Thyroid gland (tissue), 4 donors: ENCODE data around the gene TSC22D4. TPM values are rescaled to one million over a fixed set of nuclear protein-coding genes. Genes with fewer than 3 reads are reported as not detected.

Experiments
- DNase-seq, 2 donors: peaks; one replicate each; pipeline ENCODE4 v3.0.0-alpha.2; 2019
- H3K27ac ChIP-seq, 3 donors: fragments of 200-600 bp; sonication (generic); 1 replicate in 2 of 3; 2 replicates in 1 of 3; pipeline ENCODE4 v1.5.1; 2016 to 2019; ENCODE audit warnings: mild to moderate bottlenecking in 1 of 3, moderate library complexity in 1 of 3
- H3K27me3 ChIP-seq: fragments of 200-600 bp; sonication (generic); one replicate; pipeline ENCODE4 v1.5.1; 2019
- H3K36me3 ChIP-seq, 2 donors: fragments of 200-600 bp; sonication (generic); one replicate each; pipeline ENCODE4 v1.5.1; 2016 to 2019
- H3K4me1 ChIP-seq, 2 donors: fragments of 200-600 bp; sonication (generic); one replicate each; pipeline ENCODE4 v1.5.1; 2017 to 2019
- H3K4me3 ChIP-seq, 3 donors: fragments of 200-600 bp; sonication (generic); replicated peaks in 1 of 3; 1 replicate in 2 of 3; 2 replicates in 1 of 3; pipeline ENCODE4 v1.5.1; 2016; ENCODE audit warnings: mild to moderate bottlenecking in 1 of 3
- H3K9me3 ChIP-seq: fragments of 200-600 bp; sonication (generic); one replicate; pipeline ENCODE4 v1.5.1; 2017
- CTCF ChIP-seq, 6 experiments: fragments of 200-600 bp in 3 of 6; fragments of 450-650 bp in 3 of 6; sonication (generic) in 3 of 6; IDR thresholded peaks; one replicate each; pipeline ENCODE4 v1.5.1; 2016 to 2019; ENCODE audit warnings: antibody characterized with exemption in 6 of 6, mild to moderate bottlenecking in 2 of 6, inconsistent platforms in 1 of 6, moderate library complexity in 1 of 6
- POLR2A ChIP-seq, 2 donors: fragments of 450-650 bp; IDR thresholded peaks; one replicate each; pipeline ENCODE4 v1.6.1; 2017; ENCODE audit warnings: antibody characterized with exemption in 2 of 2, mild to moderate bottlenecking in 2 of 2, moderate library complexity in 1 of 2
- WGBS, 2 donors: methylation state at CpG; one replicate each; pipeline ENCODE4 v1.1.5; 2017; 5-methylcytosine and 5-hydroxymethylcytosine counted together
- intact Hi-C: fragments of 100-400 bp; cut with DNase I; formaldehyde crosslinking; loops from one replicate; pipeline ENCODE4 v1.15.1; 2023
- total RNA-seq, 4 donors: library from RNA; depleted of rRNA; stranded (reverse); fragments of >200 nt; gene quantifications; one replicate each; pipeline ENCODE4 v1.2.3, GENCODE V29; 2016

The TSC22D4 gene
- total RNA-seq, 4 donors from 2014 or later: 22.7 to 37.8 (median 27.9) TPM

- WGBS, 2 donors: 27 to 40% methylated on average over 21 to 34 of the region's 45 CpGs
- Histone ChIP-seq H3K4me1 (peaks cover 11 to 16% of the 10 kb centered on the region in 2 donors), H3K27ac (peak within 1 kb of the TSS in 2 of 3 donors; percentile 7 to 51), H3K27me3 (no peaks in the 10 kb centered on the region), H3K9me3 (no peaks in the 10 kb centered on the region), H3K4me3 (peak within 1 kb of the TSS in 2 of 3 donors; percentile 28 to 60), H3K36me3 (no peaks in the 10 kb centered on the region)
- DNase-seq: peak; percentile 59 to 66
- intact Hi-C loops: loop anchor here (5.0 kb wide), 1 partner anchor 73 kb away; no protein-coding TSS in a partner anchor
- no peak for TF ChIP-seq POLR2A (IDR thresholded peaks at IDR 0.05)
- TF ChIP-seq CTCF (IDR thresholded peaks at IDR 0.05): no peak
These were observed 5.0 kb upstream of the TSC22D4 start, which contains the start of gene NYAP1 for GRCh38 chr7:100483722-100484672. TSS of gene NYAP1 (plus strand) at chr7:100483927. CDS start at chr7:100485312, 1,385 bp downstream.

GRCh38 chr7:100483090-100483721 lies 4.2 kb upstream of the TSC22D4 start:
- DNase-seq: peak; percentile 62 to 66
- Histone ChIP-seq H3K4me3 (peak overlapping the region in 2 of 3 donors; percentile 28 to 60), H3K9me3 (no peaks in the 10 kb centered on the region), H3K4me1 (peaks cover 11 to 16% of the 10 kb centered on the region in 2 donors), H3K27me3 (no peaks in the 10 kb centered on the region), H3K36me3 (no peaks in the 10 kb centered on the region), H3K27ac (peak overlapping the region in 2 of 3 donors; percentile 7 to 51)
- WGBS, 2 donors: 0% methylated on average over 4 to 15 of the region's 79 CpGs
- TF ChIP-seq CTCF (IDR thresholded peaks at IDR 0.05) (peak; percentile 31 to 99 (median 97)), POLR2A (IDR thresholded peaks at IDR 0.05) (no peak)
- intact Hi-C loops: loop anchor here (5.0 kb wide), 1 partner anchor 74 kb away; no protein-coding TSS in a partner anchor

GRCh38 chr7:100482728-100483089 lies 3.7 kb upstream of the TSC22D4 start:
- no peaks in the 10 kb centered on the region for H3K36me3 ChIP-seq
- H3K4me1 ChIP-seq: peaks cover 14 to 16% of the 10 kb centered on the region in 2 donors
- no peak for DNase-seq
- WGBS, 2 donors: 48 to 51% methylated on average over 14 of the region's 14 CpGs
- TF ChIP-seq CTCF (IDR thresholded peaks at IDR 0.05): no peak
- TF ChIP-seq POLR2A (IDR thresholded peaks at IDR 0.05): no peak
- no peaks in the 10 kb centered on the region for H3K9me3 ChIP-seq
- intact Hi-C loops: loop anchor here (5.0 kb wide), 1 partner anchor 75 kb away; no protein-coding TSS in a partner anchor
- H3K27ac ChIP-seq: peak overlapping the region in 1 of 3 donors; percentile 51
- H3K4me3 ChIP-seq: peak overlapping the region in 1 of 3 donors; percentile 60
- H3K27me3 ChIP-seq: no peaks in the 10 kb centered on the region

- H3K9me3 ChIP-seq: no peaks in the 10 kb centered on the region
- intact Hi-C loops: loop anchor here (5.0 kb wide), 1 partner anchor 76 kb away; no protein-coding TSS in a partner anchor
- H3K4me3 ChIP-seq: no peak overlapping the region
- H3K27ac ChIP-seq: no peak overlapping the region
- H3K4me1 ChIP-seq: peaks cover 26% of the 10 kb centered on the region in 2 donors
- DNase-seq: no peak
- H3K27me3 ChIP-seq: no peaks in the 10 kb centered on the region
- WGBS, 2 donors: 84 to 97% methylated on average over 1 of the region's 1 CpG
- H3K36me3 ChIP-seq: no peaks in the 10 kb centered on the region
- TF ChIP-seq POLR2A (IDR thresholded peaks at IDR 0.05): no peak
- no peak for TF ChIP-seq CTCF (IDR thresholded peaks at IDR 0.05)
These were observed 2.5 kb upstream of the TSC22D4 start for GRCh38 chr7:100481466-100481865.
